HL-60 (cell line): ENCODE results near the gene PSMD14.
"Not testable (repeated sequence)": the region's sequence is repeated elsewhere in the genome, so short reads cannot be mapped to it uniquely, and the experiment has no call there.

ENCODE experiments used
- CTCF ChIP-seq: IDR thresholded peaks from one replicate; pipeline ENCODE4 v1.5.1; 2011; ENCODE audit warnings: low read length, control low read depth, inconsistent platforms; ENCODE audit not compliant: insufficient read depth
- GABPA ChIP-seq: IDR thresholded peaks from 2 replicates; pipeline ENCODE4 v1.6.1; 2012; ENCODE audit warnings: low read depth
- POLR2AphosphoS5 ChIP-seq: IDR thresholded peaks from 2 replicates; pipeline ENCODE4 v1.6.1; 2012; ENCODE audit warnings: low read depth
- TF ChIP-seq, protein P1 (sequence below): IDR thresholded peaks from 2 replicates; pipeline ENCODE4 v1.6.1; 2012; ENCODE audit warnings: low read depth; ENCODE audit not compliant: insufficient replicate concordance

GRCh38 chr2:161281615-161282310 is 26.5 kb upstream of the PSMD14 start:
- TF ChIP-seq CTCF, POLR2AphosphoS5, GABPA: not testable (repeated sequence)
- TF ChIP-seq, protein P1, sequence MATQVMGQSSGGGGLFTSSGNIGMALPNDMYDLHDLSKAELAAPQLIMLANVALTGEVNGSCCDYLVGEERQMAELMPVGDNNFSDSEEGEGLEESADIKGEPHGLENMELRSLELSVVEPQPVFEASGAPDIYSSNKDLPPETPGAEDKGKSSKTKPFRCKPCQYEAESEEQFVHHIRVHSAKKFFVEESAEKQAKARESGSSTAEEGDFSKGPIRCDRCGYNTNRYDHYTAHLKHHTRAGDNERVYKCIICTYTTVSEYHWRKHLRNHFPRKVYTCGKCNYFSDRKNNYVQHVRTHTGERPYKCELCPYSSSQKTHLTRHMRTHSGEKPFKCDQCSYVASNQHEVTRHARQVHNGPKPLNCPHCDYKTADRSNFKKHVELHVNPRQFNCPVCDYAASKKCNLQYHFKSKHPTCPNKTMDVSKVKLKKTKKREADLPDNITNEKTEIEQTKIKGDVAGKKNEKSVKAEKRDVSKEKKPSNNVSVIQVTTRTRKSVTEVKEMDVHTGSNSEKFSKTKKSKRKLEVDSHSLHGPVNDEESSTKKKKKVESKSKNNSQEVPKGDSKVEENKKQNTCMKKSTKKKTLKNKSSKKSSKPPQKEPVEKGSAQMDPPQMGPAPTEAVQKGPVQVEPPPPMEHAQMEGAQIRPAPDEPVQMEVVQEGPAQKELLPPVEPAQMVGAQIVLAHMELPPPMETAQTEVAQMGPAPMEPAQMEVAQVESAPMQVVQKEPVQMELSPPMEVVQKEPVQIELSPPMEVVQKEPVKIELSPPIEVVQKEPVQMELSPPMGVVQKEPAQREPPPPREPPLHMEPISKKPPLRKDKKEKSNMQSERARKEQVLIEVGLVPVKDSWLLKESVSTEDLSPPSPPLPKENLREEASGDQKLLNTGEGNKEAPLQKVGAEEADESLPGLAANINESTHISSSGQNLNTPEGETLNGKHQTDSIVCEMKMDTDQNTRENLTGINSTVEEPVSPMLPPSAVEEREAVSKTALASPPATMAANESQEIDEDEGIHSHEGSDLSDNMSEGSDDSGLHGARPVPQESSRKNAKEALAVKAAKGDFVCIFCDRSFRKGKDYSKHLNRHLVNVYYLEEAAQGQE, result not testable (repeated sequence)
